Measurements from ENCODE around the gene FAM43A. TPM values are rescaled to one million over a fixed set of nuclear protein-coding genes. Genes with fewer than 3 reads are reported as not detected.

The FAM43A gene
- total and polyA plus RNA-seq, 9 of the 15 experiments (the other 6 are each of a cell fraction or from before 2014, with no cell fraction given): 0.03 to 1.2 (median 0.21) TPM

GRCh38 chr3:194682694-194683310, 2.9 kb upstream of the FAM43A start (continued):
- TF ChIP-seq, protein P1, sequence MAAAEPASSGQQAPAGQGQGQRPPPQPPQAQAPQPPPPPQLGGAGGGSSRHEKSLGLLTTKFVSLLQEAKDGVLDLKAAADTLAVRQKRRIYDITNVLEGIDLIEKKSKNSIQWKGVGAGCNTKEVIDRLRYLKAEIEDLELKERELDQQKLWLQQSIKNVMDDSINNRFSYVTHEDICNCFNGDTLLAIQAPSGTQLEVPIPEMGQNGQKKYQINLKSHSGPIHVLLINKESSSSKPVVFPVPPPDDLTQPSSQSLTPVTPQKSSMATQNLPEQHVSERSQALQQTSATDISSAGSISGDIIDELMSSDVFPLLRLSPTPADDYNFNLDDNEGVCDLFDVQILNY (CRISPR knock-in tag; IDR thresholded peaks at IDR 0.05): no peak; the same call in 1 of the 2 replicates
- no peak for TF ChIP-seq PREB (CRISPR knock-in tag; IDR thresholded peaks at IDR 0.05)
- no peak for TF ChIP-seq U2AF1 (optimal IDR thresholded peaks at IDR 0.05; ENCODE audit: low read depth, low read length)
- TF ChIP-seq RBBP5 (IDR thresholded peaks at IDR 0.05; ENCODE audit: borderline replicate concordance, insufficient read depth, low read length, poor library complexity, severe bottlenecking): no peak
- TF ChIP-seq FUS (optimal IDR thresholded peaks at IDR 0.05; ENCODE audit: low read depth, low read length): no peak
- no peak for TF ChIP-seq SNIP1 (IDR thresholded peaks at IDR 0.05; ENCODE audit: low read depth)
- TF ChIP-seq ZNF57 (CRISPR knock-in tag; IDR thresholded peaks at IDR 0.05): no peak
- 0 out of 4 replicates have a peak, but pooled peaks of 1 of the 2 experiments have one; percentile 10 for TF ChIP-seq TRIM24 (IDR thresholded peaks at IDR 0.05)
- no peak for TF ChIP-seq ZNF324 (CRISPR knock-in tag; IDR thresholded peaks at IDR 0.05)
- no peak for TF ChIP-seq RCOR1 (IDR thresholded peaks at IDR 0.05; ENCODE audit: borderline replicate concordance in 1 of 2, low read depth in 2 of 2, low read length in 2 of 2)
- TF ChIP-seq, protein P2, sequence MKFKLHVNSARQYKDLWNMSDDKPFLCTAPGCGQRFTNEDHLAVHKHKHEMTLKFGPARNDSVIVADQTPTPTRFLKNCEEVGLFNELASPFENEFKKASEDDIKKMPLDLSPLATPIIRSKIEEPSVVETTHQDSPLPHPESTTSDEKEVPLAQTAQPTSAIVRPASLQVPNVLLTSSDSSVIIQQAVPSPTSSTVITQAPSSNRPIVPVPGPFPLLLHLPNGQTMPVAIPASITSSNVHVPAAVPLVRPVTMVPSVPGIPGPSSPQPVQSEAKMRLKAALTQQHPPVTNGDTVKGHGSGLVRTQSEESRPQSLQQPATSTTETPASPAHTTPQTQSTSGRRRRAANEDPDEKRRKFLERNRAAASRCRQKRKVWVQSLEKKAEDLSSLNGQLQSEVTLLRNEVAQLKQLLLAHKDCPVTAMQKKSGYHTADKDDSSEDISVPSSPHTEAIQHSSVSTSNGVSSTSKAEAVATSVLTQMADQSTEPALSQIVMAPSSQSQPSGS (CRISPR knock-in tag; IDR thresholded peaks at IDR 0.05): no peak
- no peak for TF ChIP-seq CBX2 (IDR thresholded peaks at IDR 0.05; ENCODE audit: insufficient read depth, low read length, poor library complexity, severe bottlenecking)
- no peak for TF ChIP-seq NUFIP1 (IDR thresholded peaks at IDR 0.05; ENCODE audit: partially characterized antibody)
- no peak for TF ChIP-seq ZNF584 (CRISPR knock-in tag; IDR thresholded peaks at IDR 0.05; ENCODE audit: low read depth)
- TF ChIP-seq SP2 (IDR thresholded peaks at IDR 0.05; ENCODE audit: extremely low read depth, low read depth, low read length, poor library complexity, severe bottlenecking): no peak
- peak; percentile 80 for TF ChIP-seq SMC3 (conservative IDR thresholded peaks at IDR 0.05; ENCODE audit: insufficient read depth, low read depth, low read length)
- TF ChIP-seq ZNF644 (tag; IDR thresholded peaks at IDR 0.05; ENCODE audit: low read depth): no peak
- no peak for TF ChIP-seq ELF4 (CRISPR knock-in tag; IDR thresholded peaks at IDR 0.05)
- TF ChIP-seq CBFA2T2 (conservative IDR thresholded peaks at IDR 0.05): no peak
- no peak for TF ChIP-seq RBM22 (IDR thresholded peaks at IDR 0.05; ENCODE audit: low read depth, low read length, poor library complexity, severe bottlenecking)
- no peak for TF ChIP-seq HMG20A (CRISPR knock-in tag; conservative IDR thresholded peaks at IDR 0.05)
- TF ChIP-seq, protein P3, sequence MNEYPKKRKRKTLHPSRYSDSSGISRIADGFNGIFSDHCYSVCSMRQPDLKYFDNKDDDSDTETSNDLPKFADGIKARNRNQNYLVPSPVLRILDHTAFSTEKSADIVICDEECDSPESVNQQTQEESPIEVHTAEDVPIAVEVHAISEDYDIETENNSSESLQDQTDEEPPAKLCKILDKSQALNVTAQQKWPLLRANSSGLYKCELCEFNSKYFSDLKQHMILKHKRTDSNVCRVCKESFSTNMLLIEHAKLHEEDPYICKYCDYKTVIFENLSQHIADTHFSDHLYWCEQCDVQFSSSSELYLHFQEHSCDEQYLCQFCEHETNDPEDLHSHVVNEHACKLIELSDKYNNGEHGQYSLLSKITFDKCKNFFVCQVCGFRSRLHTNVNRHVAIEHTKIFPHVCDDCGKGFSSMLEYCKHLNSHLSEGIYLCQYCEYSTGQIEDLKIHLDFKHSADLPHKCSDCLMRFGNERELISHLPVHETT (CRISPR knock-in tag; conservative IDR thresholded peaks at IDR 0.05 in 1 of 2, IDR thresholded peaks at IDR 0.05 in 1 of 2): no peak

All from K562 (cell line).